GM12801 (cell line): ENCODE results near the gene DAB2.

ENCODE experiments used
- TF ChIP-seq, protein P1 (sequence below): IDR thresholded peaks from one replicate; pipeline ENCODE4 v1.5.1; 2011; ENCODE audit warnings: control low read depth; ENCODE audit not compliant: insufficient read length; ENCODE audit errors: extremely low read depth

Gene DAB2

DNA sequence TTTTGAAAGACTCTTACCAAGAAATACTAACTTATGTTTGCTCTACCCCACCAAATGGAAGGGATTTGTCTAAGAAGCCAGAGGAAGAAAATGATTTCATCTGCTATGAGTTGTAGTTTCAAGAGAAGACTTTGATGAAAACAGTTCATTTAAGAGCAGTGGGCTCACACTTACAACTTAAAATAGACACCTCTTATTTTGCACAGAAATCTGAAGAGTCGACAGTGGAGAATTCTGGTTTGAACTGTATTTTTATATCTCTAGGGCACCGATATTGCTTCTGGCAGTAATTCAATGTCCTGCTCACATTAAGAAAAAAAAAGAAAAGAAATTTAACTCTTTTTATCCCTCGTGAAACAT is 1.9 kb upstream of the DAB2 start:
- TF ChIP-seq, protein P1, sequence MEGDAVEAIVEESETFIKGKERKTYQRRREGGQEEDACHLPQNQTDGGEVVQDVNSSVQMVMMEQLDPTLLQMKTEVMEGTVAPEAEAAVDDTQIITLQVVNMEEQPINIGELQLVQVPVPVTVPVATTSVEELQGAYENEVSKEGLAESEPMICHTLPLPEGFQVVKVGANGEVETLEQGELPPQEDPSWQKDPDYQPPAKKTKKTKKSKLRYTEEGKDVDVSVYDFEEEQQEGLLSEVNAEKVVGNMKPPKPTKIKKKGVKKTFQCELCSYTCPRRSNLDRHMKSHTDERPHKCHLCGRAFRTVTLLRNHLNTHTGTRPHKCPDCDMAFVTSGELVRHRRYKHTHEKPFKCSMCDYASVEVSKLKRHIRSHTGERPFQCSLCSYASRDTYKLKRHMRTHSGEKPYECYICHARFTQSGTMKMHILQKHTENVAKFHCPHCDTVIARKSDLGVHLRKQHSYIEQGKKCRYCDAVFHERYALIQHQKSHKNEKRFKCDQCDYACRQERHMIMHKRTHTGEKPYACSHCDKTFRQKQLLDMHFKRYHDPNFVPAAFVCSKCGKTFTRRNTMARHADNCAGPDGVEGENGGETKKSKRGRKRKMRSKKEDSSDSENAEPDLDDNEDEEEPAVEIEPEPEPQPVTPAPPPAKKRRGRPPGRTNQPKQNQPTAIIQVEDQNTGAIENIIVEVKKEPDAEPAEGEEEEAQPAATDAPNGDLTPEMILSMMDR = no peak

DNA sequence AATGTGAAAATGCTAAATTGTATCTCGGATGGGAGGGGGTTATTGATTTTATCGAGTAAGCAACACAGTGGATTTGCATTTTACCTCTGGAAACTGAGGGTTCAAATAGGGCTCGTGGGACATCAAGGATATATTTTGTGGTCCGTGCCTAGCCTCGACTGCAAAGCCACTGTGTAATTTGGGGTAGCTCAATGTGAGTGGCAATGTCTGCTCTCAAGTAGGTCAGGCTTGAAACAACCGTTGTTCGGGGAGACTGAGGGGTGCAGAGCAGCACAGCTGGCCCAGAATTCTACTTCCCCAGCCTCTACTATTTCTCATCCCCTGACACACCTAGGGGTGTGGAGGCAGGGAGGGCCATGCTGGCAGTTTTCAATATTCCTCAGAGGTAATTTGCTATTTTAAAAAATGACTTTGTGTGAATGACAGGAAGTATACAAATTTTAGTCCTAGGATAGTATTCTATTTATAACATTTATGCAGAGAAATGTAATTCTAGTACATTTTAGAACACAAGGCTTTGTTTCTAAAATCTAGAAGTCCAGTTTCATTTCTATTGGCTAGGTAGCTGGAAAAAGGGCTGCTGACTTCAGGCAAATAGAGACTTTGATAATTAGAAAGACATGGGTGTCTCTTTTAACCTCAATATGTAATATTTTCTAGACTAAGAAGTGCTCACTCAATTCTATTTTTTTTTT is 1.4 kb upstream of the DAB2 start:
- TF ChIP-seq, protein P1 = no peak

DNA sequence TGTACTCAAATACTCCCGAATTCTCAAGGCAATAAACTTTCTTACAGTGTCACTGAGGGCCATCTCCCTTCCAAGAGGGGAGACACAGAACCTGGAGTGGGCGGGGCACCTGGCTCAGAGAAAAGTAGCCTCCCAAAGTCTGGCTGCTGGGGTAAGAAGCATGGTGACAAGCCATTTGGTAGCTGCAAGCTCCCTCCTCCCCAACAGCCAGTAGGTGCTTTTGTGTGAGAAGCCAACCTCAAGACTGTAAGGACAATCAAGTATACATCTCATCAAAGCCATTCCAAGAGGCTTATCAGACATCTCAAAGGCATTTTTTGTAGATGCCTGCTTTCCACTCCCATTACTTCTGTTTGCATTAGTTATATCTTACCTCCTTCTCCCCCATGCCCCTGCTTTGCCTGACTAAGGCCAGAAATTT is 1.4 kb downstream of the DAB2 start:
- TF ChIP-seq, protein P1 = no peak

DNA sequence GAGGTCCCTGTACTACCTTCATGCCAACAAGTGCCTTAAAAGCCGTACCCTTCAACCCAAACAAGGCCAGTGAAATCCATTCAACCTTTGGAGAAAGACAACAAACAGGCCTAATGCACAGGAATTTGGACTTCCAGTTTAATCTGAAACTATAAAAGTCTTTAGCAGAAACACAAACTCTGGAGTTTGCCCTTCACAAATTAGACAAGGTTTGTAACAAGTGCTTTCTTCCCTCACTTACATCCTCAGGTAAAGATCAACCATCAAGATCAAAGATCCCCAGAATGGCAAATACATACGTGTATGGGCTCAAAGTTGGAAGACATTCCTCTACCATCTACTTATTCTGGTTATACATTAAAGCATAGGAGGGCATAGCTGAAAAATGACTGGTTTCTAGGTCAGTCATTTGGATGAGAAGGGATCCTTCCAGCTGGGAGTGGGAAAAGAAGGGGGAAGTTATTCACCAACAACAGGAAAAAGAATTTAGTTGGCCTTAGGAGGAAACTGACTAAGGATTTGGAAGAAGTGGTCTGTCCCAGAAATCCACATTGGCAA is 2.0 kb downstream of the DAB2 start:
- TF ChIP-seq, protein P1 = no peak

DNA sequence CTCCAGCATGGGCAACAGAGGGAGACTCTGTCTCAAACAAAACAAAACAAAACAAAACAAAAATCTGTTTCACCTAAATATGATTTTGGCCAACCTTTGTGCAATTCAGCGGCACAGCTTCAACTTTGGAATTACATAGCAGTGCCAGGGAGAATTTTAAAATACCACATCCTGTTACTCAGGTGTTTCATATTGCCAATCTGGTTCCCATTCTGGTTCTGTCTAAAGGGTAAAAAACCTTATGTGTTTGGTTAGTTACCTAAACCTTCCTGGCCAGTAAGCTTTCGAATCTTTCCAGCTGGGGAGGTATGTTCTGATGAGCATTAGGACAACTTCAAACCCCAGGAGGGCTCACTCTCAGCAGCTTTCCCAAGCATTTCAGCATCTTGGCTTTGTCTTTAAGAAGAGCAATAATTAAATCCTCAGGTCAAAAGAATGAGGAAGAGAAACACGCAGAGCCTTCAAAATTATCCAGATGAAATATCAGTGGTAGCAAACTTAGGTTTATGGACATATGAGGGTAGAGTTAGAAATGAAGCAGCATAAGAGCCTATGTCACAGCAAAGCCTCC is 2.7 kb downstream of the DAB2 start:
- TF ChIP-seq, protein P1 = no peak

DNA sequence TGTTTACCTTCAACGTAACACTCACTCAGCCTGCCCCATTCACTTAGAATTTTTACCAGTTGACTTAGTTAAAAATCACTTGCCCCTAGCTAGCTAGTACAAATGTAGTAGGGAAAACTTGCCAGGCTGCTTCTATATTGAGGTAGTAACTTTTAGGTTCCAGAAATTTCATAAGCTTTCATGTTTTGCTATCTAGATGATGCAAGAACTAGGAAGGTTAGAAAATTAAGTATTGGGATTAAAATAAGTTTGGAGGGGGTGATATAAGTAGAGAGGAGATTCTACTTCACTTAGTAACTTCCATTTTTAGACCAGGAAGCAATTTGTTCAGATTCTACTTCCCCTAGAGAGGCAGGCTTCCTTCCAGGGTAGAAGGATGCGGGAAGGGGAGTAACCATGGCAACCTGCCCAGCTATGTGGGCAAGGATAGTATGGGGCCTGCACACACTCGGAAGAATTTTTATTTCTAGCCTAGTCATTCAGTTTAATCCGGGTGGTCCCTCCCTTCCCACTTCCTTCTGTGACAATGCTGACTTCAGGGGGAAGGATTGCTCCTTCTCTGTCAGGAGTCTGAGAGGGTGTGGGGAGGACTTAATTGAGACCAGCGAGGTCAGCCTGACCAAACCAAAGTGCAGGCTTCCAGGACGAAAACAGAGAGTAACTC is 4.2 kb downstream of the DAB2 start:
- TF ChIP-seq, protein P1 = no peak

DNA sequence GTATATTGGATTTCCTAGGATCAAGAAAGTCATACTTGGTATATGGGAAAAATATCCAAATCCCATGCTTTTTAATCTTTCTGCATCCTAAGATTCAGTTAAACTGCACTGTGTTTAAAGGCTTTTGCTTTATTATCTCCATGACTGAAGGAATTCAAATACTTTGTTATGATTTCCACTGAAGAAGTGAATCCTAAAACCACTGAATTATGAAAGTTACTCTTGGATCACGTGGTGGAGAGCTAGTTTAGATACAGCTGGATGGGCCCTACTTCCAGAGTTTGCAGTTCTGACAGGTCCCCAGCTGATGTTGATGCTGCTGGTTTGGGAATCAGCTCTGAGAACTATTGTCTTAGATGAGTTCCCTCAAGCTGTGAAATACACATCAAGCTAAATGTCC is 5.0 kb downstream of the DAB2 start:
- TF ChIP-seq, protein P1 = no peak
